ENCODE measurements around the gene MMP17. TPM values are rescaled to one million over a fixed set of nuclear protein-coding genes. Genes with fewer than 3 reads are reported as not detected.

Gene MMP17
- total RNA-seq, 2 experiments from 2014 or later: 0.48 to 1.1 TPM

DNA sequence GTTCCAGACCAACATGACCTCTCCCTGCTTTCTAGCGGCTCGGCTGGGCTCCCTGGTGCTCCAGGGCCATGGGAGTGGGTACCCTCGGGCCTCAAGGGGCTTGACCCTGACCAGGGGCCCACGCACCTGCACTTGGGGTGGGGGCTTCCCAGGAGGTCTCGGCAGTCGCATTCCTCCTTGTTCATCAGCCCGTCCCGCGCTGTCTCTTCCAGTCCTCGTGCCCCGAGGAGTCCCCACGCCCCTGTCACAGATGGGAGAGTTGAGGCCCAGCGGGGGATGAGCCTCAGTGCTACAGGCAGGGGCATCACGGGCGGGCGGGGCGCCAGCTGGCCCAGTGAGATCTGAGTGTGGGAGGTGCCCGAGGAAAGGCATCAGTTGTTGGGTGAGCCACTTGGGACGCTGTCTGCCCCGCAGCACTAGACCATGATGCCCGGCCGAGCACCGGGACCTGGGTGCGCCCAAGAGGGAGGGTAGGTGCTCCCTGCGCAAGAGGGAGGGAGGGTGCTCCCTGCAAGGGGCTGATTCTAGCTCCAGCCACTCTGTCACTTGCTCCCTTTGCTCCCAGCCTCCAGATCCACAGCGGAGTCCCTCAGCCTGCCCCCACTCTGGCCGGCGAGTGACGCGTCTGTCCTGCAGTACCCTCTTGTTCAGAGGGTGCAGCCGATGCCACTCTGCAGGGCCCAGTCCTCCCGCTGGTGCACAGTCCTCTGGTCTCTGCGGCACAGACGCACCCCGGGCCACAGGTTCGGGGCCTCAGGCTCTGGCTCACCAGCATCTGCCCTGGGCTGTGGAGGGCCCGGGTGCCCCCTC lies 23.8 kb downstream of the MMP17 start:
- ChIA-PET POLR2A (no interaction called here), CTCF (interaction anchor here (0.6 to 1.6 kb wide), 4 partner anchors 10 to 154 kb away, joined by 3 read pairs; no protein-coding TSS in a partner anchor)
- Mint-ChIP-seq H3K4me1 (no peaks in the 10 kb centered on the region), H3K27ac (no peak overlapping the region), H3K9me3 (no peaks in the 10 kb centered on the region), H3K27me3 (peaks cover 4% of the 10 kb centered on the region), H3K4me3 (no peak overlapping the region), H3K36me3 (ENCODE audit: low read depth) (no peaks in the 10 kb centered on the region)
- DNase-seq: no peak

DNA sequence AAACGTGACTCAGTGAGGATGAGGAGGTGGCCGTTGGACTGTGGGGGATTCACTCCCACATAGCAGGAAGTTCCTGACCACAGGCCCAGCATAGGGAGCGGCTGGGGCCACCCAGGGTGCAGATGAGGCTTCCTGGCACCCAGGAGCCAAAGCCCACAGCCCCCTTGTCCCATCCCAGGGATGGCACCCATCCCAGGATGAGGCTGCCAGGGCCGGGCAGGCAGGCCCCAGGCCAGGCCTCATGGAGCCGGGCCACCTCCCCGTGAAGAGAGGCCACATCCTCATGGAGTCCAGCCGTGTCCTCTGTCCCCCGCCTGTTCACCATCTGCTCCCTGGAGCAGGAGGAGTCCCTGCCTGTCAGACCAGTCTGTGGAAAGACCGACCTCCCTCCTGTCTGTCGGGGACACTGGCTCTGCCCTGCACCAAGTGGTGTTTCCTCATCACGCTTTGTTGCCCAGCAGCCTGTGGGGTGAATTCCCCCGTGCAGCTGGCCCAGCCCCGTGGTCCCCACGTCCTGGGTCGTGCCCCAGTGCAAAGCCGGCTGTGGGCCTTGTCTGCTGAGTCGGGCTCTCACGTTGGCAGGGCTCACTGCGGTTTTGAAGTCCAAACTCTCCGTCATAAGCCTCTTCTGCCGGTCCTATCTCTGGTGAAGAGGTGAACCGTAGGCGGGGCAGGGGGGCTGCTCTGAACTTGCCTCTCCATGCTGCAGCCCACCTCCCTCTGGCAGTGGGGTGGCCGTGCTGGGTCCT lies 24.5 kb downstream of the MMP17 start:
- H3K36me3 Mint-ChIP-seq (ENCODE audit: low read depth): no peaks in the 10 kb centered on the region
- DNase-seq: no peak
- CTCF ChIA-PET: interaction anchor here (1.3 kb wide), 1 partner anchor 16 kb away, joined by 3 read pairs; no protein-coding TSS in a partner anchor
- no peak overlapping the region for H3K27ac Mint-ChIP-seq
- H3K27me3 Mint-ChIP-seq: peaks cover 4% of the 10 kb centered on the region
- no peaks in the 10 kb centered on the region for H3K4me1 Mint-ChIP-seq
- no peak overlapping the region for H3K4me3 Mint-ChIP-seq
- POLR2A ChIA-PET: no interaction called here
- H3K9me3 Mint-ChIP-seq: no peaks in the 10 kb centered on the region

DNA sequence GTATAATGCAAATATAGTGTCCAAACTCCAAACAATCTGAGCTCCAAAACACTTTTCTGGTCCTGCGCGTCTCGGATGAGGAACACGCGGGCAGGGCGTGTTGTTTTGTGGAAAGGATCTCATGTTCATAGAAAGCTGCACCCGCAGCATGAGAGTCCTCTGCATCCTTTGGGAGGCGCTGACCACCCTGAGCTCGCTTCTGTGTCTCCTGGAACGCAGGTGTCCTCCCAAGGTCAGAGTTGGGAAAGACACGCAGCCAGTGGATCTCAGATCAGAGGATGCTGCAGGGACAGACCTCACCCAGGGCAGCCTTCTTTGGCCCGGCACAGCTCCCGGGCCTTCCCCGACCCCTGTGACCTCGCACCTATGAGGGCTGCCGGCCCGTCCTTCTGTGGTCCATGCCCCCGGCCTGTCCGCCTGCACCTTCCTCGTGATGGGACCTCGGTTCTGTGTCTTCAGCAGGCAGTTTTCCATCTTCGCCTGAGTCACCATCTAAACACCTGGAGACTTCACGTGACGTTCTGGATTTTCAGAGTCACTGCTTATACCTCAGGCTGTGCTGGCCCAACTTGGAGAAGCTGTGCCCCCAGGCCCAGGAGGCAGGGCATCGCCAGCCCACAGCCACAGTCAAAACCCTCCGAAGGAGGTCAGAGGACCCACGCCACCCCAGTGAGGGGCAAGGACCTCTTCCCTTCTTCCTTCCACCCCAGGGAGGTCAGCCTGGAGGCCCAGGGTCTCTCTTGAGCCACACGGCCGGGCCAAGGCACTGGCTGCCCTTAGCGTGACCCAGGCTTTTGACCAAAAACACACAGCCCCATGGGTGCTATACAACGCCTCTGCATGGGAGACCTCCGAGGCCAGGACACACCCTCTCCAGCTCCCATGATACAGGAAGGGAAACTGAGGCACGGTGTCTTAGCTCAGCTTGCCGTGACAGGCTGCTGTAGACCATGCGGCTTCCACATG lies 25.9 kb downstream of the MMP17 start:
- Mint-ChIP-seq H3K4me3 (no peak overlapping the region), H3K9me3 (no peaks in the 10 kb centered on the region), H3K27ac (no peak overlapping the region), H3K36me3 (ENCODE audit: low read depth) (no peaks in the 10 kb centered on the region), H3K4me1 (no peaks in the 10 kb centered on the region), H3K27me3 (peaks cover 4% of the 10 kb centered on the region)
- POLR2A ChIA-PET: no interaction called here
- DNase-seq: no peak
- CTCF ChIA-PET: no interaction called here

DNA sequence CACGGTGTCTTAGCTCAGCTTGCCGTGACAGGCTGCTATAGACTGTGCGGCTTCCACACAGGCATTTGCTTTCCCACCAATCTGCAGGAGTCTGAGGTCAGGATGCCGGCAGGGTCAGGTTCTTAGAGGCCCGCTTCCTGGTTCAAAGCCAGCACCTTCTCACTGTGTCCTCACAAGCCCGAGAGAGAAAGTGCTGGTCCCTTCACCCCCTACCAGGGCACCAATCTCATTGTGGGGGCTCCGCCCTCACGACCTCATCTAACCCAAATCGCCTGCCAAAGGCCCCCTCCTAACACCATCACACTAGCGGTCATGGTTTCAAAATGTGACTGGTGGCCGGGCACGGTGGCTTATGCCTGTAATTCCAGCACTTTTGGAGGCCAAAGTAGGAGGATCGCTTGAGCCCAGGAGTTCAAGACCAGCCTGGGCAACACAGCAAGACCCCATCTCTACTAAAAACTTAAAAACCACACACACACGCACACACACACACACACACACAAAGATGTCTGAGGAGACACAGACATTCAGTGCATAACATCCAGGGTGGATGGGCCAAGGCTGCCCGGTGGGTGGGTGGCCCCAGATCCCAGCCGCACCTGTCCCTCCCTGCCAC lies 26.8 kb downstream of the MMP17 start:
- H3K27ac Mint-ChIP-seq: no peak overlapping the region
- no peaks in the 10 kb centered on the region for H3K36me3 Mint-ChIP-seq (ENCODE audit: low read depth)
- no peaks in the 10 kb centered on the region for H3K9me3 Mint-ChIP-seq
- POLR2A ChIA-PET: no interaction called here
- CTCF ChIA-PET: no interaction called here
- no peak overlapping the region for H3K4me3 Mint-ChIP-seq
- H3K4me1 Mint-ChIP-seq: no peaks in the 10 kb centered on the region
- no peak for DNase-seq
- H3K27me3 Mint-ChIP-seq: peaks cover 4% of the 10 kb centered on the region

DNA sequence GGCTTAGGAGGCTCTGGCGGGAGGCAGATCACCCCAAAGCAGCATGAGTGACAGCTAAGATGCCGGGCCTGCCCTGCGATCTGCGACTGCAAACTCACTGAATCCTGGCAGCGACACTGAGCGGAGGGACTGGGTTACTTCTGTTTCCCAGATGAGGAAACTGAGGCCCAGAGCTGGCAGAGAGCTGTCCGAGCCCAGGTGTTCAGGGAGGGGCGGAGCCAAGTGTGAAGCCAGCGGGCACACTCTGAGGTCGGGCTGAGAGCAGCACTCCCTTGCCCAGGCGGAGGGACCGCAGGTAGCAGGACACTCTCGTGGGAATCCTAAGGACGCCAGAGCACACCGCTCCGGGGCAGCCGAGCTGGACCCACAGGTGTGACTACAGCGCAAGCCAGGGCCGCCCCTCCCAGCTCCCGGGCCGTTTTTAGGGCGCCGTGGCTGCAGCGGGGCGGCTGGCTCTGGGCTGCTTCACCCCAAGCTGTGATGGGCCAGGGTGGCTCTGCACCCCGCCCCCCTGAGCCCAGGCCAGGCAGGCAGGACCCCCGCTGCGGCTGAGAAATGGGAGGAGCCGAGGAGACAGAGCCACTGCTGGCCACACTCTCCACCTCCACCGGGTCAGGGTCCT lies 27.4 kb downstream of the MMP17 start:
- Mint-ChIP-seq H3K4me3 (no peak overlapping the region), H3K4me1 (peaks cover 5% of the 10 kb centered on the region), H3K27me3 (peaks cover 4% of the 10 kb centered on the region), H3K9me3 (no peaks in the 10 kb centered on the region), H3K27ac (no peak overlapping the region), H3K36me3 (ENCODE audit: low read depth) (no peaks in the 10 kb centered on the region)
- no peak for DNase-seq
- POLR2A ChIA-PET: no interaction called here
- CTCF ChIA-PET: no interaction called here

DNA sequence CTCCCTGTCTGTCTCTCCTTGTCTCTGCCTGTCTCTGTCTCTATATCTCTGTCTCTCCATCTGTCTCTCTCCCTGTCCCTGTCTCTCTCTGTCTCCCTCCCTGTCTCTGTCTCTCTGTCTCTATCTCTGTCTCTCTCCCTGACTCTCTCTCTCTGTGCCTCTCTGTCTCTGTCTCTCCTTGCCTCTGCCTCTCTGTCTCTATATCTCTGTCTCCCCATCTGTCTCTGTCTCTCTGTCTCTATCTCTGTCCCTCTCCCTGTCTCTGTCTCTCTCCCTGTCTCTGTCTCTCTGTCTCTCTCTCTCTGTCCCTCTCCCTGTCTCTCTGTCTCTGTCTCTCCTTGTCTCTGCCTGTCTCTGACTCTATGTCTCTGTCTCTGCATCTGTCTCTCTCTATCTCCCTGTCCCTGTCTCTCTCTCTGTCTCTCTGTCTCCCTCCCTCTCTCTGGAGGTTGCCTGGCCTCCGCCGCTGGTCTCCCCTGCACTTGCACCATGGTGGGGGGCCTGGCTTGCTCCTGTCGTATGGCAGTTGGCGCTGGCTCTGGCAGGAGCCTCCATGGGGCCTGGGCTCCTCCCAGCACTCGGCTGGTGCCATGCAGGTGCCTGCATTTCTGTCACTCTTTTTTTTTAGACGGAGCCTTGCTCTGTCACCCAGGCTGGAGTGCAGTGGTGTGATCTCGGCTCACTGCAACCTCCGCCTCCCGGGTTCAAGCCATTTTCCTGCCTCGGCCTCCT lies 28.3 kb downstream of the MMP17 start:
- no peaks in the 10 kb centered on the region for H3K36me3 Mint-ChIP-seq (ENCODE audit: low read depth)
- no peak overlapping the region for H3K4me3 Mint-ChIP-seq
- no peak overlapping the region for H3K27ac Mint-ChIP-seq
- H3K4me1 Mint-ChIP-seq: peaks cover 13% of the 10 kb centered on the region
- H3K9me3 Mint-ChIP-seq: no peaks in the 10 kb centered on the region
- POLR2A ChIA-PET: no interaction called here
- CTCF ChIA-PET: interaction anchor here (0.6 kb wide), 1 partner anchor 25 kb away, joined by 3 read pairs; no protein-coding TSS in a partner anchor
- no peak for DNase-seq
- H3K27me3 Mint-ChIP-seq: peaks cover 4% of the 10 kb centered on the region

DNA sequence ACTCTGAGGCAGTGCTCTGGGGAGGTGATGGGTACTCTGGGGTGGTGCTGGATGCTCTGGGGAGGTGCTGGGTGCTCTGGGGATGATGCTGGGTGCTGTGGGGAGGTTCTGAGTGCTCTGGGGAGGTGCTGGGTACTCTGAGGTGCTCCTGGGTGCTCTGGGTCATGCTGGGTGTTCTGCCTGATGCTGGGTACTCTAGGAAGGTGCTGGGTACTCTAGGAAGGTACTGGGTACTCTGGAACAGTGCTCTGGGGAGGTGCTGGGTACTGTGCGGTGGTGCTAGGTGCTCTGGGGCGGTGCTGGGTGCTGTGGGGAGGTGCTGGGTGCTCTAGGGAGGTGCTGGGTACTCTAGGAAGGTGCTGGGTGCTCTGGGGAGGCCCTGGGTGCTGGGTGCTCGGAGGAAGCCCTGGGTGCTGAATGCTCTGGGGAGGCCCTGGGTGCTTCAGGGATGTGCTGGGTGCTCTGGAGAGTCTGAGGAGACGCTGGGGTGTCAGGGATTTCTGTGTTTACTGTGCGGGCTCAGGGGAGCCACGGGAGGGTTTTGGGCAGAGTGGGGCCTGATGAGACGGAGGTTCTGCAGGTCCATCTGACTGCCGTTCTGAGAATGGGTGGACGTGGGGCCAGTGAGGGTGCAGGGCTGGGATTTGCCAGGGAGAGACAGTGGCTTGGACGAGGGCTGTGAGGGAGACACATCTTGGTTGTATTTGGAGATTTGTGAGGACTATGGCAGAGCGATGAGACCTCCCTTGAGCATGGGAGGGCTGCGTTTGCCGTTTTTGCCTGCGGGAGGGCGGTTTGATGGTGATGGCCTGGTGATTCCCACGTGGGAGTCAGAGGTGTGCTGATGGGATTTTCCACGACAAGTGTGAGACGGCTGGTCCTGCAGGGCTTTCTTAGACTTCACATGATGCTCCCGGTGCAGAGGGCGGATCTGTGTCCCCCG lies 30.0 kb downstream of the MMP17 start:
- Mint-ChIP-seq H3K9me3 (no peaks in the 10 kb centered on the region), H3K4me1 (peaks cover 20% of the 10 kb centered on the region), H3K4me3 (no peak overlapping the region), H3K36me3 (ENCODE audit: low read depth) (no peaks in the 10 kb centered on the region), H3K27me3 (peaks cover 4% of the 10 kb centered on the region), H3K27ac (no peak overlapping the region)
- POLR2A ChIA-PET: no interaction called here
- no peak for DNase-seq
- CTCF ChIA-PET: no interaction called here

DNA sequence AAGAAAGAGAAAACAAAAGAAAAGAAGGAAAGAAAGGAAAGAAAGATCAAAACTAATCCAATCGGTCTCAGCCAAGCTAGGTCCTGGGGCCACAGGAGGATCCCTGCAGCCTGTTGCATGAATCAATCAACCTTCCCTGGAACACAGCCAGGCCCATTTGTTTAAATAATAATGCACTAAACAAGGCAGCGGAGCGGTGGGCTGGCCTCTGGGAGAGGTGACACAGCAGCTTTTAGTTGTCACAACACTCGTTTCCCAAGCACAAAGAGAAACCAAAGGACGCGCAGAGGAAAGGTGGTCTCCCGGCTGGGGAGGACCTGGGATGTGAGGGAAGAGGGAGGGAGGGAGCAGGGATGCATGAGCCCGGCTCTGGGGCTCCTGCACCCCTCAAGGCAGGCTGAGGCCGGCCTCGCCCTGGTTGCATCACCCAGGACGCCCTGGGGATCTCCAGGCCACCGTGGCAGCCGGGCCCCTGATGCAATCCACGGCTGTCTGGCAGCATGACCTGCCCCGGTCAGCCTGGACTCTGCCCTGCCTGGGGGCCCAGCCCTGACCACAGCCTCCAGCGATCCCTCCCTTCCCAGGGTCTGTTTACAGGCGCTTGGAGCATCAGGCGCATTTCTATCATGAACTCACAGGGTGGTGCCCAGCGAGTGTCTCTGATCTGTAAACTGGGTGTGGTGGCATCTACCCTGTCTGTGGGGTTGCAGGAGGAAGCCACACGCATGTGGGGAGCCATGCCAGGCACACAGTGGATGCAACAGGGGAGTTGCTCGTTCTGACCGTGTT lies 32.5 kb downstream of the MMP17 start:
- Mint-ChIP-seq H3K4me3 (no peak overlapping the region), H3K9me3 (no peaks in the 10 kb centered on the region), H3K27me3 (peaks cover 4% of the 10 kb centered on the region), H3K36me3 (ENCODE audit: low read depth) (no peaks in the 10 kb centered on the region), H3K4me1 (peaks cover 20% of the 10 kb centered on the region), H3K27ac (peak overlapping the region; percentile 68)
- peak; percentile 53 for DNase-seq
- POLR2A ChIA-PET: interaction anchor here (0.9 to 1.4 kb wide), 2 partner anchors 65 to 69 kb away, joined by 3 to 4 read pairs; partner anchors contain the start of gene PUS1
- CTCF ChIA-PET: interaction anchor here (0.6 to 1.3 kb wide), 3 partner anchors 9 to 69 kb away, joined by 3 to 5 read pairs (median 3); no protein-coding TSS in a partner anchor

DNA sequence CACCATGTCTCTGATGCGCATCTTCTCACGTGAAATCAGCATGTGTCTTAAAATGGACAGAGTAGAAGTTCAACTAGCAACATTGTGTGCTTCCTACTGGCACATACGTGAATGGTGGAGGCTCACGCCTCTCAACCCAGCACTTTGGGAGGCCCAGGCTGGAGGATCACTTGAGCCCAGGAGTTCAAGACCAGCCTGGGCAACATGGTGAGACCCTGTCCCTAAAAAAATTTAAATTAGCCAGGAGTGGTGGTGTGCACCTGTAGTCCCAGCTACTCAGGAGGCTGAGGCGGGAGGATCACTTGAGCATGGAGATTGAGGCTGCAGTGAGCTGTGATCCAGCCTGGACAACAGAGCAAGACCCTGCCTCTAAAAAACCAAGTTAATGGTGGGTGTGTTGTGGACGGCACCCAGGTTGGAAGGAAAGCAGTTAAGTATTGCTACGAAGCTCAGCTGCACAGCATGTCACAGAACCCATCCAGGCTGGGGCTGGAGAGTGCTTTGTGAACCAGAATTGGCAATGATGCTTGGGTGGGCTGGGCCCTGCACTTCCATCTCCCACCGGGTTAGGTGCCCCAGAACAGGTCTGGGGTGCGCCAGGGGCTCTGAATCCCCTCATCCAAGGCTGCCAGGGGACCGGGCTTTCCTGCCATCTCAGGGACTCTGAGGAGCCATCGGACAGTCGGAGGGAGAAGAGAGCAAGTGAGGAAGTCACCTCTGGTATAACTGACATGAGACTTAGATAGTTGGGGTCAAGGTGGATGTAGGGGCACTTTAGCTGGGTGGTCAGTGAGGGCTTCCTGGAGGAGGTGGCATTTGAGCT lies 33.3 kb downstream of the MMP17 start:
- Mint-ChIP-seq H3K36me3 (ENCODE audit: low read depth) (no peaks in the 10 kb centered on the region), H3K4me1 (peaks cover 20% of the 10 kb centered on the region), H3K27ac (peak overlapping the region; percentile 66), H3K9me3 (no peaks in the 10 kb centered on the region), H3K4me3 (no peak overlapping the region), H3K27me3 (no peaks in the 10 kb centered on the region)
- no peak for DNase-seq
- ChIA-PET POLR2A (interaction anchor here (1.1 kb wide), 1 partner anchor 68 kb away, joined by 3 read pairs; no protein-coding TSS in a partner anchor), CTCF (interaction anchor here (1.3 kb wide), 1 partner anchor 10 kb away, joined by 3 read pairs; no protein-coding TSS in a partner anchor)

DNA sequence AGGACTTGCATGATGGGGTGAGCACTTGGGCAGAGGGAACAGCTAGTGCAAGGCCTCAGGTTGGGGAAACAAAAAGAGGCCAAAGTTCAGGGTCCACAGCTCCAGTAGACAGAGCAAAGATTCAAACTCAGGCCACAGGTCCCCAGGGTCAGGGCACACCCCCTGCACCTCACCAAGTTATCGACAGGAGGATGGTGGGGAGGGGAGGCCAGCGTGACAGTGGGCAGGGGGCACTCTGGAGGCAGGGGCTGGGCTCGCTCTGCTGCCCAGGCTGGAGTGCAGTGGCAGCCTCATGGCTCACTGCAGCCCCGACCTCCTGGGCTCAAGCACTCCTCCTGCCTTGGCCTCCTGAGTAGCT lies 33.9 kb downstream of the MMP17 start:
- no peak for DNase-seq
- CTCF ChIA-PET: interaction anchor here (1.3 kb wide), 1 partner anchor 11 kb away, joined by 3 read pairs; no protein-coding TSS in a partner anchor
- Mint-ChIP-seq H3K4me1 (peaks cover 20% of the 10 kb centered on the region), H3K4me3 (no peak overlapping the region), H3K9me3 (no peaks in the 10 kb centered on the region), H3K27ac (peak overlapping the region; percentile 63), H3K27me3 (no peaks in the 10 kb centered on the region), H3K36me3 (ENCODE audit: low read depth) (no peaks in the 10 kb centered on the region)
- POLR2A ChIA-PET: interaction anchor here (1.1 kb wide), 1 partner anchor 68 kb away, joined by 3 read pairs; no protein-coding TSS in a partner anchor

All from activated CD4-positive, alpha-beta memory T cell treated with anti-CD3 and anti-CD28 coated beads, Interleukin-2, amount 10 ng/mL, durations not matched to agents 7 days and 5 days (primary cell).